ENCODE data around the gene CENPE.

DNA sequence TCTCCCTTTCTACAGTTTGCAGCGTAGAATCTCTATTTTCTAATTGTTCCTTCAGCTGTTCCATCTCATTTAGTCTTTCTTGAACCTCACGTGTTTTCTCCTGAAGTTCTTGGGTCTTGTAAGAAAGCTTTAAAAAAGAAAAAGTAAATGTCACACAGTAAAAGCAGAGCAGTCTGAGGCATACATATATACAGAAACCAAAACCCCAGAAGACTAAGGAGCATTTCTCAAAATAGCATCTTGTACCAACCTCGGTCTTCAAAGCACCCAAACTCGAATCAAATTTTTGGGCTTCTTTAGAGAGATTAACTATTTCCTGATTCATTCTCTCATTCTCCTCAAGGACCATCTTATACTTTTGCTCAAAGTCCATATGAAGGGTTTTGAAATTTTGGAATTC is 39.4 kb downstream of the CENPE start:
- TF ChIP-seq, protein P1, sequence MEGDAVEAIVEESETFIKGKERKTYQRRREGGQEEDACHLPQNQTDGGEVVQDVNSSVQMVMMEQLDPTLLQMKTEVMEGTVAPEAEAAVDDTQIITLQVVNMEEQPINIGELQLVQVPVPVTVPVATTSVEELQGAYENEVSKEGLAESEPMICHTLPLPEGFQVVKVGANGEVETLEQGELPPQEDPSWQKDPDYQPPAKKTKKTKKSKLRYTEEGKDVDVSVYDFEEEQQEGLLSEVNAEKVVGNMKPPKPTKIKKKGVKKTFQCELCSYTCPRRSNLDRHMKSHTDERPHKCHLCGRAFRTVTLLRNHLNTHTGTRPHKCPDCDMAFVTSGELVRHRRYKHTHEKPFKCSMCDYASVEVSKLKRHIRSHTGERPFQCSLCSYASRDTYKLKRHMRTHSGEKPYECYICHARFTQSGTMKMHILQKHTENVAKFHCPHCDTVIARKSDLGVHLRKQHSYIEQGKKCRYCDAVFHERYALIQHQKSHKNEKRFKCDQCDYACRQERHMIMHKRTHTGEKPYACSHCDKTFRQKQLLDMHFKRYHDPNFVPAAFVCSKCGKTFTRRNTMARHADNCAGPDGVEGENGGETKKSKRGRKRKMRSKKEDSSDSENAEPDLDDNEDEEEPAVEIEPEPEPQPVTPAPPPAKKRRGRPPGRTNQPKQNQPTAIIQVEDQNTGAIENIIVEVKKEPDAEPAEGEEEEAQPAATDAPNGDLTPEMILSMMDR (IDR thresholded peaks at IDR 0.05; ENCODE audit: low read depth, low read length, poor library complexity, severe bottlenecking) = no peak
- TF ChIP-seq EZH2phosphoT487 (IDR thresholded peaks at IDR 0.05; ENCODE audit: borderline replicate concordance, low read length) = no peak
